CD4-positive, CD25-positive, alpha-beta regulatory T cell (primary cell): ENCODE results near the gene DDX49. TPM values are rescaled to one million over a fixed set of nuclear protein-coding genes. Genes with fewer than 3 reads are reported as not detected.
A peak's percentile ranks its signal among the peaks of the same experiment; 100 is the strongest.

ENCODE experiments used
- ATAC-seq, 2 donors: fragments of 150-1000 bp; cut with Tn5 transposase; one replicate each; pipeline ENCODE4 v1.10.0; 2021; ENCODE audit warnings: low read depth in 2 of 2, moderate number of reproducible peaks in 2 of 2, moderate library complexity in 1 of 2
- DNase-seq, 3 donors: peaks; one replicate each; pipeline versions ENCODE4 v3.0.0 to v3.0.0-alpha.2; 2012 to 2022; ENCODE audit warnings: mixed read lengths in 1 of 3
- H3K27ac ChIP-seq: one replicate; pipeline ENCODE4 v1.7.0; 2013; ENCODE audit warnings: mild to moderate bottlenecking, low read length; ENCODE audit not compliant: insufficient read depth, poor library complexity, severe bottlenecking
- H3K27me3 ChIP-seq: one replicate; pipeline ENCODE4 v1.7.0; 2013; ENCODE audit warnings: low read length; ENCODE audit not compliant: control insufficient read depth, insufficient read depth
- H3K36me3 ChIP-seq: one replicate; pipeline ENCODE4 v1.7.0; 2013; ENCODE audit warnings: mild to moderate bottlenecking, low read length, moderate library complexity; ENCODE audit not compliant: control insufficient read depth, insufficient read depth
- H3K4me1 ChIP-seq: 2 replicates; pipeline ENCODE4 v1.7.0; 2013; ENCODE audit warnings: mild to moderate bottlenecking, low read length; ENCODE audit not compliant: insufficient read depth, control insufficient read depth, poor library complexity, severe bottlenecking
- H3K4me3 ChIP-seq: one replicate; pipeline ENCODE4 v1.7.0; 2013; ENCODE audit warnings: low read depth, mild to moderate bottlenecking, low read length, moderate library complexity
- H3K9me3 ChIP-seq, 2 experiments: 1 replicate in 1 of 2; 2 replicates in 1 of 2; pipeline ENCODE4 v1.7.0; 2013; ENCODE audit warnings: low read length in 2 of 2, mild to moderate bottlenecking in 1 of 2, moderate library complexity in 1 of 2; ENCODE audit not compliant: control insufficient read depth in 2 of 2
- H3K27ac Mint-ChIP-seq, 3 donors: one replicate each; pipeline ENCODE4 v1.8.0; 2020 to 2022; ENCODE audit warnings: mild to moderate bottlenecking in 3 of 3, mixed read lengths in 3 of 3, moderate library complexity in 2 of 3
- H3K27me3 Mint-ChIP-seq: one replicate; pipeline ENCODE4 v1.8.0; 2022; ENCODE audit warnings: mild to moderate bottlenecking, mixed read lengths
- H3K36me3 Mint-ChIP-seq: one replicate; pipeline ENCODE4 v1.8.0; 2020; ENCODE audit warnings: mixed read lengths
- H3K4me1 Mint-ChIP-seq, 4 donors: one replicate each; pipeline ENCODE4 v1.8.0; 2020 to 2022; ENCODE audit warnings: mixed read lengths in 4 of 4, mild to moderate bottlenecking in 1 of 4
- H3K4me3 Mint-ChIP-seq, 4 donors: one replicate each; pipeline ENCODE4 v1.8.0; 2020 to 2022; ENCODE audit warnings: mild to moderate bottlenecking in 4 of 4, mixed read lengths in 4 of 4, moderate library complexity in 3 of 4
- H3K9me3 Mint-ChIP-seq, 7 donors: one replicate each; pipeline ENCODE4 v1.8.0; 2020 to 2022; ENCODE audit warnings: mixed read lengths in 7 of 7, mild to moderate bottlenecking in 3 of 7, moderate library complexity in 2 of 7
- polyA plus RNA-seq, 4 donors: library from polyadenylated mRNA; unstranded; fragments of 300-500 nt; fragmentation: Illumina TruSeq; gene quantifications; one replicate each; pipeline ENCODE4 v1.2.3, GENCODE V29; 2021
- total RNA-seq: library from RNA; stranded (reverse); gene quantifications from one replicate; pipeline ENCODE4 v1.2.3, GENCODE V29; 2022

Gene DDX49
- total and polyA plus RNA-seq, 5 donors from 2014 or later = 21.6 to 48.0 (median 28.9) TPM

- DNase-seq (no peak), ATAC-seq (no peak)
- no peaks in the 10 kb centered on the region for H3K27me3 ChIP-seq
- Mint-ChIP-seq H3K36me3 (no peaks in the 10 kb centered on the region), H3K4me3 (peak overlapping the region in 3 of 4 donors; percentile 73 to 91 (median 77)), H3K4me1 (peaks cover 0 to 18% (median 5%) of the 10 kb centered on the region in 4 donors), H3K27me3 (peaks cover 66% of the 10 kb centered on the region), H3K9me3 (peaks cover 0 to 1% (median 0%) of the 10 kb centered on the region in 7 donors), H3K27ac (no peak overlapping the region)
- no peak overlapping the region for H3K27ac ChIP-seq
- no peaks in the 10 kb centered on the region for H3K9me3 ChIP-seq
- peaks cover 11% of the 10 kb centered on the region for H3K4me1 ChIP-seq
- H3K4me3 ChIP-seq = no peak overlapping the region
- H3K36me3 ChIP-seq = no peaks in the 10 kb centered on the region
Observed at GRCh38 chr19:18939922-18940768, 20.6 kb downstream of the DDX49 start.

GRCh38 chr19:18940769-18941627, 21.5 kb downstream of the DDX49 start, which contains the start of gene HOMER3:
TSS of gene HOMER3 (minus strand) at chr19:18941217. CDS start at chr19:18938982, 2,235 bp downstream.
- H3K36me3 Mint-ChIP-seq = no peaks in the 10 kb centered on the region

GRCh38 chr19:18941628-18942354, 22.3 kb downstream of the DDX49 start:
- H3K9me3 ChIP-seq = no peaks in the 10 kb centered on the region
- Mint-ChIP-seq H3K36me3 (no peaks in the 10 kb centered on the region), H3K4me1 (peaks cover 0 to 25% (median 5%) of the 10 kb centered on the region in 4 donors), H3K27ac (no peak overlapping the region), H3K27me3 (peaks cover 61% of the 10 kb centered on the region), H3K9me3 (peaks cover 0 to 1% (median 0%) of the 10 kb centered on the region in 7 donors), H3K4me3 (peak overlapping the region in 3 of 4 donors; percentile 55 to 75 (median 72))
- no peak overlapping the region for H3K27ac ChIP-seq
- H3K4me1 ChIP-seq = peaks cover 11% of the 10 kb centered on the region
- ATAC-seq = no peak
- DNase-seq = no peak
- no peak overlapping the region for H3K4me3 ChIP-seq
- H3K27me3 ChIP-seq = no peaks in the 10 kb centered on the region
- no peaks in the 10 kb centered on the region for H3K36me3 ChIP-seq

More at GRCh38 chr19:18940769-18941627, 21.5 kb downstream of the DDX49 start, which contains the start of gene HOMER3:
- peak within 1 kb of the TSS in 3 of 4 donors; percentile 72 to 91 (median 73) for H3K4me3 Mint-ChIP-seq
- Histone ChIP-seq H3K9me3 (no peaks in the 10 kb centered on the region), H3K4me3 (no peak within 1 kb of the TSS), H3K4me1 (peaks cover 11% of the 10 kb centered on the region), H3K27ac (no peak within 1 kb of the TSS), H3K36me3 (no peaks in the 10 kb centered on the region), H3K27me3 (no peaks in the 10 kb centered on the region)
- H3K27me3 Mint-ChIP-seq = peaks cover 66% of the 10 kb centered on the region
- DNase-seq (peak; percentile 46 to 58 (median 52)), ATAC-seq (peak; percentile 76 to 88)
- H3K4me1 Mint-ChIP-seq = peaks cover 0 to 18% (median 5%) of the 10 kb centered on the region in 4 donors
- no peak within 1 kb of the TSS for H3K27ac Mint-ChIP-seq
- peaks cover 0 to 1% (median 0%) of the 10 kb centered on the region in 7 donors for H3K9me3 Mint-ChIP-seq

- no peaks in the 10 kb centered on the region for H3K36me3 Mint-ChIP-seq
- Histone ChIP-seq H3K9me3 (no peaks in the 10 kb centered on the region), H3K27me3 (no peaks in the 10 kb centered on the region), H3K4me1 (peaks cover 11% of the 10 kb centered on the region), H3K4me3 (no peak overlapping the region), H3K36me3 (no peaks in the 10 kb centered on the region), H3K27ac (no peak overlapping the region)
- peak overlapping the region in 3 of 4 donors; percentile 11 to 72 (median 68) for H3K4me3 Mint-ChIP-seq
- no peak for DNase-seq
- no peak for ATAC-seq
- no peak overlapping the region for H3K27ac Mint-ChIP-seq
- peaks cover 0 to 1% (median 0%) of the 10 kb centered on the region in 7 donors for H3K9me3 Mint-ChIP-seq
- peaks cover 52% of the 10 kb centered on the region for H3K27me3 Mint-ChIP-seq
- peaks cover 0 to 28% (median 5%) of the 10 kb centered on the region in 4 donors for H3K4me1 Mint-ChIP-seq
Observed at GRCh38 chr19:18942692-18943091, 23.2 kb downstream of the DDX49 start.

GRCh38 chr19:18943465-18943864, 23.9 kb downstream of the DDX49 start:
- Mint-ChIP-seq H3K27ac (no peak overlapping the region), H3K4me1 (peaks cover 0 to 28% (median 5%) of the 10 kb centered on the region in 4 donors), H3K4me3 (peak overlapping the region in 1 of 4 donors; percentile 32), H3K9me3 (peaks cover 0 to 1% (median 0%) of the 10 kb centered on the region in 7 donors), H3K36me3 (no peaks in the 10 kb centered on the region), H3K27me3 (peaks cover 49% of the 10 kb centered on the region)
- H3K27me3 ChIP-seq = no peaks in the 10 kb centered on the region
- H3K4me3 ChIP-seq = no peak overlapping the region
- ATAC-seq (no peak), DNase-seq (no peak)
- H3K36me3 ChIP-seq = no peaks in the 10 kb centered on the region
- no peaks in the 10 kb centered on the region for H3K9me3 ChIP-seq
- H3K4me1 ChIP-seq = peaks cover 11% of the 10 kb centered on the region
- H3K27ac ChIP-seq = no peak overlapping the region

DNA sequence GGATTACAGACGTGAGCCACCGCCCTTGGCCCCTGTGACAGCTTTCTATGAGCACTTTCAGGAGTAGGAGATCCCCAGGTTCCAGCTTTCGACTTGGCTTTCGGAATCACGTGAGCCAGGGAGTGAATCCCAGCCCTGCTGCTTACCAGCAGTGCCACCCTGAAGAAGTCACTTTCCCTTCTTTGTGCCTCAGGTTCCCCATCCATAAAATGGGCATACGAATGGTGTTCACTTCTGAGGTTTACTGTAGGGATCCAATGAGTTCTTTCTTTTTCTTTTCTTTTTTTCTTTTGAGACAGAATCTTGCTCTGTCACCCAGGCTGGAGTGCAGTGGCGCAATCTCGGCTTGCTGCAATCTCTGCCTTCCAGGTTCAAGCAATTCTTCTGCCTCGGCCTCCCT, 25.8 kb downstream of the DDX49 start:
- H3K4me1 ChIP-seq = peaks cover 6% of the 10 kb centered on the region
- H3K9me3 ChIP-seq = no peaks in the 10 kb centered on the region
- no peak overlapping the region for H3K27ac ChIP-seq
- ATAC-seq (no peak), DNase-seq (no peak)
- Mint-ChIP-seq H3K27ac (no peak overlapping the region), H3K9me3 (no peaks in the 10 kb centered on the region), H3K4me1 (peaks cover 0 to 22% (median 2%) of the 10 kb centered on the region in 4 donors), H3K4me3 (no peak overlapping the region), H3K27me3 (peaks cover 33% of the 10 kb centered on the region), H3K36me3 (no peaks in the 10 kb centered on the region)
- H3K27me3 ChIP-seq = no peaks in the 10 kb centered on the region
- H3K36me3 ChIP-seq = no peaks in the 10 kb centered on the region
- H3K4me3 ChIP-seq = no peak overlapping the region

GRCh38 chr19:18946335-18946734, 26.8 kb downstream of the DDX49 start:
- H3K4me1 Mint-ChIP-seq = peaks cover 0 to 19% (median 2%) of the 10 kb centered on the region in 4 donors
- no peaks in the 10 kb centered on the region for H3K36me3 Mint-ChIP-seq
- no peak overlapping the region for H3K27ac ChIP-seq
- H3K9me3 Mint-ChIP-seq = no peaks in the 10 kb centered on the region
- H3K36me3 ChIP-seq = no peaks in the 10 kb centered on the region
- H3K4me3 Mint-ChIP-seq = peak overlapping the region in 1 of 4 donors; percentile 36
- ATAC-seq (no peak), DNase-seq (no peak)
- peak overlapping the region in 1 of 3 donors; percentile 26 for H3K27ac Mint-ChIP-seq
- H3K9me3 ChIP-seq = no peaks in the 10 kb centered on the region
- no peaks in the 10 kb centered on the region for H3K27me3 ChIP-seq
- no peak overlapping the region for H3K4me3 ChIP-seq
- no peaks in the 10 kb centered on the region for H3K4me1 ChIP-seq
- H3K27me3 Mint-ChIP-seq = peaks cover 32% of the 10 kb centered on the region
